GM21390 (cell line): Measurements from ENCODE around the gene AVPR2.

Experiments
- ATAC-seq: cut with Tn5 transposase; IDR thresholded peaks from one replicate; pipeline ENCODE4 v1.9.1; 2021; ENCODE audit not compliant: unreplicated experiment

Gene AVPR2

DNA sequence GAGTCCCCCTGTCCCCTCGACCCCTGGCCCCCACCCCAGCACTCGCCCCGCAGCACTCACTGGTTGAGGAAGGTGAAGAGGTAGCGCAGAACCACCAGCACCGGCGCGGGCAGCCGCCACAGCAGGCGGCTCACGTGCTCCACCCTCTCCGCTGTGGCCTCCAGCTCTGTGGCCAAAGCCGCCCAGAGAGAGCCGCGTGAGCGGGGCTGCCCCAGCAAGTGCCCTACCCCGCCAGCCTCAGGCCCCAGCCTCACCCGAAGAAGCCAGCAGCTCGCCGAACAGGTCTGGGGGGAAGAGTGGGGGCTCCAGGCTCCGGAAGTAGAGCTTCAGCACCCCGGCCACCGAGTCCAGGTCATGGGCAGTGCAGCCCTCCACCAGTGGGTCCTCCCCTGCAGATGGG, 6.0 kb downstream of the AVPR2 start:
- ATAC-seq, result no peak

DNA sequence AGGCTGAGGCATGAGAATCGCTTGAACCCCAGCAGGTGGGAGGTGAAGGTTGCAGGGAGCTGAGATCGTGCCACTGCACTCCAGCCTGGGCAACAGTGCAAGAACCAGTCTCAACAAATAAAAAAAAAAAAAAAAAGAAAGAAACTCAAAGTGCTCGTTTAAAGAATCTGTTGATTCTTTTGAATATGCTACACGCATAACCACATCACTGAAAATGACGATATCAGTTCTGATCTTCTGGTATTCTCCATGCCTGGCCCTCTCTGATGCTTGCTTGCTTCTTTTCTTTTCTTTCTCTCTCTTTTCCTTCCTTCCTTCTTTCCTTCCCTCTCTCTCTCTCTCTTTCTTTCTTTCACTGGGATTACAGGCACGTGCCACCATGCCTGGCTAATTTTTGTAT, 7.3 kb downstream of the AVPR2 start:
- ATAC-seq, result no peak

DNA sequence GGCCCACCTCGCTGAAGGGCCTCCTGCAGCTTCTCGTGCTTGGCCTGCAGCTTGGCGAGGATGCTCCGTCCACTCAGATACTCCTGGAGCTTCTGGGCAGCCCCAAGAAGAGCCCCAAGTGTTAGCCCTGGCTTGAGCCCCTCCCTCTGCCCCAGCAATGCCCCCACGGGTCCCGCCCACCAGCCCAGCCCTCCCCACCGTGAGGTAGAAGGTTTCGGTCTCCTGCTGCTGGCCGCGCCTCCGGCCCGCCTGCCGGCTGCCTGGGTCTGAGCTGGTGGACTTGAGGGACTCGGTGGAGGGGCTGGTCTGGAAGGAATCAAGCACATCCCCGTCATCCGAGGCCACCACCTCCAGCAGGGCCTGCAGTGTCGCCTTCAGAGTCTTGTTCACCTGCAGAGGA, 8.7 kb downstream of the AVPR2 start:
- ATAC-seq, result no peak

DNA sequence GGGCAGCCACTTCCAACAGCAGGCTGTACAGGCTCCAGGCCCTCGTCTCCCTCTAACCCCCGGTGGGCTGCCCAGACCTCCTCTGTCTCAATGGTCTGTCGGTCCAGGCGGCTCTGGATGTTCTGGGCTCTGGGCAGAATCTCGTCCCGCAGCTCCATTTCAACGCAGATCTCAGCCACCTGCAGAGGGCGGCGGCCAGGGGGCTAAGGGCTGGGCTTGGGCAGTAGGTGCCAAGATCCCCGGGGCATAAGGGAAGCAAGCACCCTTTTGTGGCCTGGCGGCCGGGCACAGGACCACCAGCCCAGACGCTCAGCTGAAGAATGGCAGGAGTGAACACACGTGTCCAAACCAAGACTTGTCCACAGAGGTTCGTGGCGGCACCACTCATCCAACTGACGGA, 9.2 kb downstream of the AVPR2 start:
- no peak for ATAC-seq

DNA sequence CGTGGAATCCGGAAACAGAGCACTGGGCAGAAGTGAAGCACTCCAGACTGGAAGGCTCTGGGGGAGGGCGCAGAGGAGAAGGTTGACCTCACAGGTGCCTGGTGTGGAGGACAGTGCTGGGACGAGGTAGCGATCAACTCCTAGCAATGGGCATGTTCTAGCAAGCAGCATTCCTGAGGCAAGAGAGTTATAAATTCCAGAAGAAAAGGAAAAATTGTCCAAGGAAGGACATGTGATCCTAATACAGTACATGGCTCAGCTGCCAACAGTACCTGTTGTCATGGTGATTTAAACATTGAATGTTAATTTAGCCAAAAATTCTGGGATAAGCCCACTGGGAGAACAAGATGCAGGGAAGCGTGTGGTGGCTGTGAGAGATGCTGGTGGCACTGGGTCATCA, 13.4 kb downstream of the AVPR2 start:
- ATAC-seq, result no peak

DNA sequence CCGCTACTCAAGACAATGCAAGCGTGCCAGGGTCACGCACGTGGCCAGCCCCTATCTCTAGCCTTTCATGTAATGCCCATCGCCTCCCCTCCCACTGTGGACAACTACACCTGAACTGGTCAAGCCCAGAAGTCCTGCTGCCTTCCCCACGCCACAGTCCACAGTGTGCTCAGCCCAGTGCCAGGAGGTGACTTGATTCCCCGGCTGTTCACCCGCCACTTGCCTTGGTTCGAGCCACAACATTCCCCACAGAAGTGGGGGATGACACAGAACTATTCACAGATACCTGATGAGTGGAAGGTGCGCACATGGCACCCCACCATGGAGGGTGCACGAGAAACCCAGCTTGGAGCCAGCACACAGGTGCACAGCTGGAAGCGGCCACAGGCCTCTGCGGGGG, 14.8 kb downstream of the AVPR2 start:
- ATAC-seq, result no peak

DNA sequence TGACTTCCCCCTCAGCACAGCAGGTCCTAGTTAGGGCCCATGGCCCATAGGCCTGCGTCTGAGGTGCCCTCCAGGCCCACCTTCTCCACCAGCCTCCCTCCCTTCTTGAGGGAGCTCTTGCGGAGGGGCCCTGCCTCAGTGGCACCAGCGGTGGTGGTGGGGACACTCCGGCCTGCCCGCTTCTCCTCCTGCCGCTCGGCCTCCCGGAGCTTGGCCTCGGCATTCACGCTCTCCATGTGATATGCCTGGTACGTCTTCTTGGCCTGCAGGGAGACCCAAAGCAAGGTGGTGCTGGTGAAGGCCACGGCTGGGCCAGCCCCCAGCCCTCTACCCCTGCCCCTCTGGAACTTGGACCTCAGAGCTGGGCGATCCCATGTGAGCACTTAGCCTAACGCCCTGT, 16.1 kb downstream of the AVPR2 start:
- ATAC-seq, result no peak

DNA sequence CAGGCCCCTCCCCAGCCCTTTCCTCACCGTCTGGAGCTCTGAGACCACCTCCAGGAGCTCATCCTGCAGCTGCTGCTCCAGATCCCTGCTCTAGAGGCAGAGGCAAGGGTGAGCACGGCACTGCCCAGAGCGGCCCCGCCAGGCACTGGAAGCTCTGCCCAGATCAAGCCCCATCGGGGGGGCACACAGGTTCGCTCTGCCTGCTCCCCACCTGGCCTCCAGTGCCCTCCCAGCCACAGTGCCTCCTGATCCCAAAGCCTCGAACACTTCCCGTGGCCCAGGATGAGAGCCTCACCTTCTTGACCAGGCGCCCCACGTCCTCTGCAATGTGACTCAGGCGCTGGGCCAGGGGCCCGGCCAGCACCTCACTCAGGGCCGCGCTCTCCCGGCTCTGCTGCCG, 16.6 kb downstream of the AVPR2 start:
- ATAC-seq, result no peak

DNA sequence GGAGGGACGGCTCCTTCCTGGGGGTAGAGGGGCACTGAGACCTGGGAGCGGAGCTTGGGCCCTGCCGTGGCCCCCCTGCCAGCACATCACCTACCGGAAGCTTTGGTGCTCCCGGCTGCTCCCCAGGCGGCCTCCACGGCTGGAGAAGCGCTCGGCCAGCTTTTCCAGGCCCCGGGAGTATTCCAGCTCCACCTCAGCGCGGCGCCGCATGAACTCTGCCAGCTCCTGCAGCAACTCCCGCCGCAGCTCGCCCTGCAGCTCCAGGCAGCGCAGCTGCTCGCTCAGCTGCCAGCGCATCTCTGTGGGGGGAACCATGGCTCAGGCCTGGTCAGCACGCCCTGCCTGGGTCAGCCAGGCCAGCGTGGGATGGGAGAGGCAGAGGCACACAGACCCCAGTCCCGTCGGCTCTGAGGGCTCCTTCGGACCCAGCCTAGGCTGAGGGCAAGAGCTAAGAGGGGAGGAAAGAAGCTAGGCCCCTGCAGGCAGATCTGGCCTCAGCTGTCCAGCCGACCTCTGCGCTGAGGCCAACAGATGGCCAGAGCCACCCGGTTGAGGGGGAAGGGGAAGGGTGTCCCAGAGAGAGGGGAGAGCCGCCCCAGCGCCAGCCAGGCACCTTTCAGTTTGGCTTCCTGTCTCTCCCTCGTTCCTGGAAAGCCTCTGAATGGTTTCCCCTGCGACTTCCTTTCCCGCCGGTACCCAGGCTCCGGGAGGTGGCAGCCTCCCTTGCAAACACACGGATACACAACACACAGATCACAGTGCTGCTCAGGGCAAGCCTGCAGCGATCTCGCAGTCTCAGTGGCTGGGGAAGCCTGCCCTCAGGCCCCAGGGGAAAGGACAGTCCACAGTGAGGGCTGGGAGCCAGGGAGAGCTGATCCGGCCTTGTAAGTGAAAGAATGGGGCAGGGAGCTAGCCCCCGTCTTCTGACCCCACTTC, 17.3 kb downstream of the AVPR2 start:
- ATAC-seq, result no peak

DNA sequence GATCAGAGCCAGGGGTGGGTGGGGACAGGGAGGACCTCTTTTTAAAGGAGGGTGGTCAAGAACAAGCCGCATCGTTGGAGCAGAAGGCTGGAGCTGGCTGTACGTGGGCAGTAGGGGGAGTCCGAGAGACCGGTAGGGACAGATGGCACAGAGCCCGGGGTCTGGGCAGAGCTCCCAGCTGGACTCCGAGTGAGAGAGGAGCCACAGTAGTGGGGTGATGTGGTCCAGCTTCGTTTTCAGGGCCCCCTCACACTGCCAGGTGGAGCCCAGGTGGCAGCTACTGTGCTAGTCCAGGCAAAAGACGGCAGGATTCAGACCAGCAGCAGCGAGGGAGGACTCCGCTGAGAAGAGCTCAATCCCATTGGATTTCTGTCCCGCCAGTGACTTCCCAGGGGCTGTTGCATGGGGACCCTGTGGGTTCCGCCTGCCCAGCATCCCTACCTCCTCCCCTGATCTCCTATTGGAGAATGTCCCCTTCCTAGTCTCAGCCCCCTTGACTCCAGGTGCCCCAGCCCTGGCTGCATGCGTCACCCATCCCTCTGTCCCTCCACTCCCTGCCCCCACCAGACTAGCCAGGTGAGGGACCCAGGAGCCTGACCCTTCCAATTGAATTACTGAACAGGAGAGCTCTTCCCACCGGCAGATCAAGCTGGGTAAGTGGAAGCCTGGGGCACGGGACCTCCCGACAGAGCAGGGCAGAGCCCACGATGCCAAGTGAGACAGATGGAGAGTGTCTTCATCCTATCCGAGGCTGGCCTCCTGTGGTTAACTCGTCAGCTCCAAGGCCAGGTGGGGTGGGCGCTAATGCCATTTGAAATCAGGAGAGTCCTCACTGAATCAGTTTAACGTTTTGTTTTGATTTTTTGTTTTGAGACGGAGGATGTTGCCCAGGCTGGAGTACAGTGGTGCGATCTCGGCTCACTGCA, 18.7 kb downstream of the AVPR2 start:
- no peak for ATAC-seq

DNA sequence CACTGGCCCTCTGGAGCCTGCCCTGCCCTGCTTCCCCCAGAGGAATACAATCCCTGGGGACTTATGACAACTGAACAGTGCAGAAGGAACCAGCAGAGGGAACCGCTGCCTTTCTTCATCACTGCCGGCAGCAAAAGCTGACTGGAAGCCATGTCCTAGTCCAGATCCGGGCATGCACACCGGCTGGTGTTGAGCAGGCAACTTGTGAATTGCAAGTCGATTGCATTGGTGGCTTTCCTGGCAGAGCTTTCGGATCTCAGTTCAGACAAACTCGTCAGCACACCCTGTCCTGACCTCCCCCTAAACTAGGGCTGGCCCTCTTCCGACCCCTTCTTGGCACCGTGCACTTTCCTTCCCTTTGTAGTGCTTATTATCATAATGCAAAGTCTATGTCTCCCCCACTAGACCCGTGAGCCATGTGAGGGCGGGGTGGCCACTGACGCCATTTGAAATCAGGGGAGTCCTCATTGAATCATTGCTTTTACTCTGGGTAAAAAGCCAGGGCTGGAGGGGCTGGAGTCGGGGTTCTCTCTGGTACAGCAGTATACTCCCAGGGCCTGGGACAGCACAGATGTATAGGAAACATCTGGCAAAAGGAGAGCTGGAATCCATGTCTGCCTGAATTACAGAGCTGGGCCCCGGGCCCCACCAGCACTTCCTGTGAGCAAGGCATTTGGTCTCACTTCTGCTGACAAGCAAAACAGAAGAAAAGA, 19.8 kb downstream of the AVPR2 start:
- no peak for ATAC-seq

DNA sequence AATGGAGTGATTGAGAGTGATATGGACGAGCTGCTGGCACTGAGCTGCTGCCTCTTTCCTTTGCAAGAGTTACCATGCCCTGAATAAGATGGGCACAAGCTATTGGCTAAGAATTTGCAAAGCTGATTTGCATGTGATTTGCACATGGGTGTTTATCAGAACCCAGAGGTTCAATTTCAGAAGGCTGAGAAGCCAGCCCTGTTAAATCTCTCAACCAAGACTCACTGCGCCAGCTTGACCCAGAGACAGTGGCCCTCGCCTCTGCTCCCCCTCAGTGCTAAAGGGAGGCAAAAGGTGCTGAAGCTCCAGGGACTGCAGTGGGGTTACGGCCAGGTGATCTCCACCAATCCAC, 20.9 kb downstream of the AVPR2 start:
- no peak for ATAC-seq

DNA sequence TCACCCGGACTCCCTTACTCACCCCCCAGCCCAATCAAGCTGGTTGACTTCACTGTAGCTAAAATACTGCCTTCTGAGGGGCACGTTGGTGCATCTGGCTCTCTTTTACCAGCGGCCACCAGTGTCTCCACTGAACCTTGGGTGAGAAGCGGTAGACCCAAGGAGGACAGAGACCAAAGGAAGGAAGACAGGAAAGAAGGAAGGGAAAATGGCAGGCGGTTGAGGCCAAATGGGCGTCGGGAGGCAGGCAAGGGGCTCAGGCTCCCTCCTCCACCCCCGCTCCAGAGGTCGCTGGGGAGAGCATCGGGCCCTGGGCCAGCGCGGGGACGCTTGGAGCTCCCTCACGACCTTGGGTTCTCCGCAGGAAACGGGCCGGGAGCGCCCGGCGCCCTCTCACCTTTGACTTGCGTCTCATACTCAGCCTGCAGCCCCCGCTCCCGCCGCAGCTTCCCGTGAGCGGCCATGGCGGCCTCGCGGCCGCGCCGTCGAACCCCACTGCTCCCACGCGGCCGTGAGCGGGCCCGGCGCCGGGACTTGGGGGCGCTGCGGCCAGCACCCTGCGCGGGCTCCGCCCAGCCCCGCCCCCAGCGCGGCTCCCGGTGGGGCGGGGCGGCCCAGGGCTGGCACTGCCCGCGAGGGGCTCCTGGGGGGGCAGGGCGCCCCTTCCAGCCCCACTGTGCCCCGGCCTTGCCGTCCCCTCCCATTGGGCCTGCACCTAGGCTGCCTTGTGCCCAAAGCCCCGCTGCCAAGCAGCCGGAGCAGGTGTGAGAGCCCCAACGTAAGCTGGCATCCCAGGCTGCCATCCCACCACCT, 21.5 kb downstream of the AVPR2 start, which contains the start of gene ARHGAP4:
Gene ARHGAP4 (minus strand): TSS at position 526 of the 813 bp plus-strand sequence. CDS start 62 bp downstream, at position 464.
- no peak for ATAC-seq

DNA sequence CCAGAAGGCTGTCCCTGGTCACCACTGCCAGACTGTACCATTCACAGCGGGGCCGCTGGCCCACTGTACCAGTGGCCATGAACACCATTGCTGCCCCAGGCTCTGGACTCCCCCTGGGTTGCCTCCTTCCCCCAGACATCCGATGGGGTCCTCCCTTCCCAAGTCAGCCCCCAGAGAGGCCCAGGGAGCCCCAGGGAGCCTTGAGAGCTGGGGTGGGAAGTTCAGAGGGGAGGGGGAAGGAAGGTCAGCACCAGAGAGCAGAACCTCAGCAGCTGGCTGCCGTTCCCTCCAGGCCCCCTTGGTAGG, 22.0 kb downstream of the AVPR2 start:
- no peak for ATAC-seq

DNA sequence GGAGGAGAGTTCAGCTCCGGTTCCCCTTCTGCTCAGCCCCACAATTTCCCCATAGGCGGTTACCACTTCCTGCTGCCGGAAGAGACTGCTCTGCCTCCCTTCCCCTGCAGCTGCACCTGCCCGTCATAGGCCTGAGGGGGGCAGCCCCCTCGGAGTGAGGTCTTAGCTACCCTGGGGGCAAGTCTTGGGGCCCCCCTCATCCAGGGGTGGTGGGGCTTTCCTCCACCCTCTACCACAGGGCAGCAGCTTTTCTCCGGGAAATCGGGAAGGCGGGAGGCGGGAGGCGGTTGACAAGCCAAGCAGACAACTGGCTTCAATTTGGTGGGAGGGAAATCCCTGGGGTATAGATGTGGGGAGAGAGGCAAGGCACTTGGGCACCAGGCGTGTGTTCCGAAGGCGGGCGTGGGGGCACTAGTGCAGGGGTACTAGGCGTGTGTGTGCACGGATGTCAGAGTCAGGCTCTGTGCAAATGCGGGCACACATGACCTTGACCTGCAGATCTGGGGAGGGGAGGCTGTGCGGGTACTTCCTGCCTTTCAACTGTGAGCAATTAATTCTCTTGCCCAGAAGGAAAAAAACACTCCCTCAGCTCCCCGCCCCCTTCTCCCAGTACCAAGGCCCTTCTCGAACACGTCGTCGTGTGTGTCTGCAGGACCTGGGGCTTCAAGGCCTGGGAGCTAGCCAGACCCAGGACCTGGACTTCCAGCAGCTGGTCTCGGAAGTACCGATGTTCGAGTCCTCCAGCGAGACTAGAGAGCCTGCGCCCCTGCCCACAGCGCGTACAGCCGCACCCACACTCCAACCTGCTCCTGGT, 22.6 kb downstream of the AVPR2 start:
- no peak for ATAC-seq

DNA sequence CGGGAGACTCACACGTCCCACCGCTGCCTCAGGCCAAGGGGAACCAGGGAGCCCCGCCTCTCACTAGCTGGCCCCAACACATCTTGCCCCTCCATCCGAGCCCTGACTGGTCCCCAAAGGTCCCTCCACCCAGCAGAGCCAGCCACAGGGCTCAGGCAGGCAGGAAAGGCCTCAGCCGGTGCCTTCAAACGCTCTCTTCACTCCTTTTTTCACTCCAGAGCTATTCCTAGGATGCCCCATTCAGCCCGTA, 23.1 kb downstream of the AVPR2 start:
- ATAC-seq, result no peak

DNA sequence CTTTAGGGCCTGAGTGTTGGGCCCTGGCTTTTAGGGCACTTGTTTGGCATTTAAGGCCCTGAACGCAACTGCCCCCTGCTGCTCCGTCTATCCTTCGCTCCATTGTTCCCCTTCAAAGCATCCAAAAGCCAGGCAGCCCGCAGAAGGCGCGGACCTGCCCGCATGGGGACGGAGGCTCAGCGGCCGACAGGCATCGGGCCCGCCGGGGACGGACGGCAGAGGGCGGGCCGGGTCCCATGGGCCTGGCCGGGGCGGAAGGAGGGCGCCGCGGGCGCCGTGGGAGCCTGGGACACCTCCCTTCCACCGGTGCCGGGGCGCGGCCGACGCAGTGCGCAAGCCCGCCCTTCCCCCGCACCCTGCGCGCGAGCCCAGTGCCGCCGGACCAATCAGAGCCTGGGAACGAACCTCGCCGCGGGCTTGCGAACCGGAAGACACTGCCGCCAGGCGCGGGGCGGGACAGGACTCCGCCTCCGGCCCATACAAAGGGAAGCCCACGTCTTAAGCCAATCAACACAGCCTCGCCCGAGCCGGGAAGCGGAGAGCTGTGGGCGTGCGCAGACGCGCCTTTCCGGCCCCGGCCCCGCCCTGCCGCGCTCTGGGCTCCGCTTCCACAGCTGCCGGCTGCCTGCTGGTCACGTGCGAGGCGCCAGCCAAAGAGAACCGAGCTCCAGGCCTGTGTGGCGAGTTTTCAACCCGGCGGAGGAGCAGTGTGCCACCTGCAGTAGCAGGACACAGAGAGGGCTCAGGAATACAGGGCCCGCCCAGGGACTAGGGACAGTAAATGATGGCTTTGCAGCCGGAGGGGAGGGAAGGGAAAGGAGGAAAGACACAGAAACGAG, 23.7 kb downstream of the AVPR2 start:
- peak; percentile 67 for ATAC-seq

DNA sequence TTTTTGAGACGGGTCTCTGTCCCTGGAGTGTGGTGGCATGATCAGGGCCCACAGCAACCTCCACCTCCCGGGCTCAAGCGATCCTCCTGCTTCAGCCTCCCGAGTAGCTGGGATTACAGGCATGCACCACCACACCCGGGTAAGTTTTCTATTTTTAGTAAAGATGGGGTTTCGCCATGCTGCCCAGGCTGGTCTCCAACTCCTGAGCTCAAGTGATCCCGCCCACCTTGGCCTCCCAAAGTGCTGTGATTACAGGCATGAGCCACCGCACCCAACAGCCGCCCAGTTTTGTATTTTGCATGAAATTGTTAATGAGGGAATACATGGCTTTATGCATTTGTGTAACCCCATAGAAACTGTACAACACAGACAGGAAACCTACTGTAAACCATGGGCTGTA, 24.4 kb downstream of the AVPR2 start:
- ATAC-seq, result no peak

DNA sequence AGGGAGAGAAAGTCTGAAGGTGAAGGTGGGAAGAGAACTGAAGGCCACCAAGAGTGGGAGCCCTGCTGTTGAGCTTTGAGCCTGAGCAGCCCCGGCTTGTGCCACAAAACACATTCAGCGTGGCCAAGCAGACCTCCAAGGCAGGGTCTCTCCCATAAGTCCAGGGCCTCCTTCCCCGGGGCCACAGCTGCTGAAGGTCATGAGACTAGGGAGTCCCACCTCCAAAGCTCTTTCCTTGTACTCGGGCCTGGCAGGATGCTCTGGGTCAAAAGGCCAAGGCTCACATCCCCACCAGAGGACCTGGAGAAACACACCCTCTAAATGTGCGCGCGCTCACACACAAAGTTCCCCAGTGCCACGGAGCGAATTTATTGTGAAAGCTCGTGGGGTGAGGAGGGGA, 25.1 kb downstream of the AVPR2 start:
- no peak for ATAC-seq
